ENCODE measurements around the gene GNRH2. TPM values are rescaled to one million over a fixed set of nuclear protein-coding genes. Genes with fewer than 3 reads are reported as not detected.

The GNRH2 gene
- total RNA-seq, 4 donors from 2014 or later: 4.6 TPM; not detected in 3

DNA sequence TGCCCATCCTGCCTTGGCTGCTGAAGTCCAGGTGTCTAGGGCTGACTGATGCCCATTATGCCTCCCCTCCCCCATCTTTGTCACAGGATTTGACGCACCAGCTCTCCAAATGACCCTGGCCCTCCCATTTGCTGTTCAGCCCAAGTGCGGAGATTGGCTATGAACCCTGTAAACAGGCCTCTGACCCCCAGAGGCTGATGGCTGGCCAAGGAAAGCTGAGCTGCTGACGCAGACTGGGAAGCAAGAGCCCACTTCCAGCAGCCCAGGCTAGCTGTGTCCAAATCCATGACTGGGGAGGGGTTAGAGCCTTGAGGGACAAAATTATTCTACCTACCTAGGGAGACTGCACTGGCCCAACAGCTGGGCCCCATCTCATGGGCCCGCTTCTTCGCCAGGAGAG is 797 bp upstream of the GNRH2 start:
- DNase-seq (ENCODE audit: low spot score in 2 of 2): peak; percentile 20 to 37
- H3K27me3 ChIP-seq: no peaks in the 10 kb centered on the region
- WGBS, 2 donors: 48 to 59% methylated on average over 5 of the region's 5 CpGs
- no peak overlapping the region for H3K4me3 ChIP-seq
- peaks cover 0 to 47% (median 26%) of the 10 kb centered on the region in 4 donors for H3K4me1 ChIP-seq
- TF ChIP-seq, protein P1, sequence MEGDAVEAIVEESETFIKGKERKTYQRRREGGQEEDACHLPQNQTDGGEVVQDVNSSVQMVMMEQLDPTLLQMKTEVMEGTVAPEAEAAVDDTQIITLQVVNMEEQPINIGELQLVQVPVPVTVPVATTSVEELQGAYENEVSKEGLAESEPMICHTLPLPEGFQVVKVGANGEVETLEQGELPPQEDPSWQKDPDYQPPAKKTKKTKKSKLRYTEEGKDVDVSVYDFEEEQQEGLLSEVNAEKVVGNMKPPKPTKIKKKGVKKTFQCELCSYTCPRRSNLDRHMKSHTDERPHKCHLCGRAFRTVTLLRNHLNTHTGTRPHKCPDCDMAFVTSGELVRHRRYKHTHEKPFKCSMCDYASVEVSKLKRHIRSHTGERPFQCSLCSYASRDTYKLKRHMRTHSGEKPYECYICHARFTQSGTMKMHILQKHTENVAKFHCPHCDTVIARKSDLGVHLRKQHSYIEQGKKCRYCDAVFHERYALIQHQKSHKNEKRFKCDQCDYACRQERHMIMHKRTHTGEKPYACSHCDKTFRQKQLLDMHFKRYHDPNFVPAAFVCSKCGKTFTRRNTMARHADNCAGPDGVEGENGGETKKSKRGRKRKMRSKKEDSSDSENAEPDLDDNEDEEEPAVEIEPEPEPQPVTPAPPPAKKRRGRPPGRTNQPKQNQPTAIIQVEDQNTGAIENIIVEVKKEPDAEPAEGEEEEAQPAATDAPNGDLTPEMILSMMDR (IDR thresholded peaks at IDR 0.05): no peak
- TF ChIP-seq EP300 (IDR thresholded peaks at IDR 0.05): peak; percentile 16 to 40
- no peaks in the 10 kb centered on the region for H3K9me3 ChIP-seq
- peaks cover 0 to 35% (median 0%) of the 10 kb centered on the region in 3 donors for H3K36me3 ChIP-seq
- H3K27ac ChIP-seq: peak overlapping the region; percentile 66 to 97 (median 72)

DNA sequence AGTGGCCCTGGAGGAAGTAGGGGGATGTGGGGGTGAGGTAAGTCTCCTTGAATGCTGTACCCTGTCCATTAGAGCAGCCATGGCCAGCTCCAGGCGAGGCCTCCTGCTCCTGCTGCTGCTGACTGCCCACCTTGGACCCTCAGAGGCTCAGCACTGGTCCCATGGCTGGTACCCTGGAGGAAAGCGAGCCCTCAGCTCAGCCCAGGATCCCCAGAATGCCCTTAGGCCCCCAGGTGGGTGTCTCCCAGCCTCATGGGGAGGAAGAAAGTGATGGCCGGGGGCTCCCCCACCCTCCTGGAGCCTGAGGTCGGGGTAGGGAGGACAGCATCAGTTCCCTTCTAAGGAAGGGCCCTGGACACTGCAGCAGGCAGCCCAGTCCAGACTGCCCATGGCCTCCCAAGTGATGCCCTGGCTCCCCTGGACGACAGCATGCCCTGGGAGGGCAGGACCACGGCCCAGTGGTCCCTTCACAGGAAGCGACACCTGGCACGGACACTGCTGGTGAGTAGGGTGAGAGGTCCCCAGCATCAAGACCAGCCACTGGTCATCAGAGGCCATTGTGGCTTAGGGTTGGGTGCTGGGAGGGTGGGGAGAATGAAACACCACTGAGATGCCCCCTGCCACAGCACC is 1.0 kb downstream of the GNRH2 start:
- Histone ChIP-seq H3K4me3 (no peak overlapping the region), H3K27me3 (no peaks in the 10 kb centered on the region), H3K9me3 (no peaks in the 10 kb centered on the region), H3K4me1 (peaks cover 0 to 52% (median 26%) of the 10 kb centered on the region in 4 donors), H3K27ac (peak overlapping the region; percentile 91 to 97 (median 94)), H3K36me3 (peaks cover 0 to 35% (median 4%) of the 10 kb centered on the region in 3 donors)
- 85 to 94% methylated on average over 6 to 8 of the region's 8 CpGs for WGBS, 2 donors
- TF ChIP-seq EP300 (IDR thresholded peaks at IDR 0.05): no peak
- TF ChIP-seq, protein P1 (IDR thresholded peaks at IDR 0.05): no peak
- no peak for TF ChIP-seq POLR2A (IDR thresholded peaks at IDR 0.05)
- no peak for DNase-seq (ENCODE audit: low spot score in 2 of 2)

- Histone ChIP-seq H3K4me1 (peaks cover 0 to 52% (median 26%) of the 10 kb centered on the region in 4 donors), H3K4me3 (peak overlapping the region; percentile 63 to 96 (median 86)), H3K9me3 (no peaks in the 10 kb centered on the region), H3K27me3 (no peaks in the 10 kb centered on the region), H3K27ac (peak overlapping the region; percentile 91 to 97 (median 94)), H3K36me3 (peaks cover 0 to 35% (median 4%) of the 10 kb centered on the region in 3 donors)
- DNase-seq (ENCODE audit: low spot score in 2 of 2): peak; percentile 62 to 69
- TF ChIP-seq EP300 (IDR thresholded peaks at IDR 0.05) (no peak), POLR2A (IDR thresholded peaks at IDR 0.05) (no peak)
- TF ChIP-seq, protein P1 (IDR thresholded peaks at IDR 0.05): no peak
- WGBS, 2 donors: 3 to 4% methylated on average over 15 to 20 of the region's 24 CpGs
Measured at GRCh38 chr20:3045042-3045815, 1.8 kb downstream of the GNRH2 start.

DNA sequence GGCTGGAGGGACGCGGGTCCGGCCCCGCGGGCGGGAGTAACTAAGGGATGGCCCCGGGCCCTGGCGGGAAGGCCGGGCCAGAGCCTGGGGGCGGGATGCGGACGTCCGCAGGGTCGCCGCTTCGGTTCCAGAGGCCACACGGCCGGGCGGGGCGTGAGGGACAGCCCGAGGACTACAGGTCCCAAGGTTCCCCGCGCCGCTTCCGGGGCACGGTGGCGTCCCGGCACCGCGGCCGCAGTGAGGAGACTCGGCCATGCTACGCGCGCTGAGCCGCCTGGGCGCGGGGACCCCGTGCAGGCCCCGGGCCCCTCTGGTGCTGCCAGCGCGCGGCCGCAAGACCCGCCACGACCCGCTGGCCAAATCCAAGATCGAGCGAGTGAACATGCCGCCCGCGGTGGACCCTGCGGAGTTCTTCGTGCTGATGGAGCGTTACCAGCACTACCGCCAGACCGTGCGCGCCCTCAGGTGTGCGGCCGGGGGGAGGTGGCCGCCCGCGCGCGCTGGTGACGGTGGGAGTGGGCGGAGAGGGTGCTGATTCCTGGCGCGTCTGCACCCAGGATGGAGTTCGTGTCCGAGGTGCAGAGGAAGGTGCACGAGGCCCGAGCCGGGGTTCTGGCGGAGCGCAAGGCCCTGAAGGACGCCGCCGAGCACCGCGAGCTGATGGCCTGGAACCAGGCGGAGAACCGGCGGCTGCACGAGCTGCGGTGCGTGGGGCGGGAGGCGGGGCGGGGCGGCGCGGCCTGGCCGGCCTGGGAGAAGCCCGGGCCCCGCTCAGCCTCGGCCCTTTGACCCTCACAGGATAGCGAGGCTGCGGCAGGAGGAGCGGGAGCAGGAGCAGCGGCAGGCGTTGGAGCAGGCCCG is 2.6 kb downstream of the GNRH2 start, which contains the start of gene MRPS26:
TSS of gene MRPS26 (plus strand) at position 237 of the 861 bp plus-strand sequence. CDS start at position 254, 17 bp downstream.
- WGBS, 2 donors: 0% methylated on average over 3 to 80 of the region's 104 CpGs
- no peaks in the 10 kb centered on the region for H3K9me3 ChIP-seq
- peak in 1 of 2 donors; percentile 64 for TF ChIP-seq POLR2A (IDR thresholded peaks at IDR 0.05)
- TF ChIP-seq EP300 (IDR thresholded peaks at IDR 0.05): peak in 1 of 2 donors; percentile 75
- TF ChIP-seq, protein P1 (IDR thresholded peaks at IDR 0.05): peak in 1 of 5 experiments; percentile 30

More for the DNA sequence above, 2.6 kb downstream of the GNRH2 start, which contains the start of gene MRPS26:
- H3K27me3 ChIP-seq: no peaks in the 10 kb centered on the region
- peaks cover 0 to 32% (median 4%) of the 10 kb centered on the region in 3 donors for H3K36me3 ChIP-seq
- peaks cover 0 to 52% (median 26%) of the 10 kb centered on the region in 4 donors for H3K4me1 ChIP-seq
- peak within 1 kb of the TSS; percentile 91 to 97 (median 94) for H3K27ac ChIP-seq
- peak; percentile 74 to 79 for DNase-seq (ENCODE audit: low spot score in 2 of 2)
- peak within 1 kb of the TSS; percentile 63 to 96 (median 86) for H3K4me3 ChIP-seq

Measured in tibial nerve (tissue), 4 donors.